HG03060 (cell line): ENCODE data around the gene NR2F1-AS1.

Experiments
- ATAC-seq: cut with Tn5 transposase; IDR thresholded peaks from one replicate; pipeline ENCODE4 v1.9.1; 2021; ENCODE audit warnings: low read depth, moderate number of reproducible peaks; ENCODE audit not compliant: unreplicated experiment

Gene NR2F1-AS1

DNA sequence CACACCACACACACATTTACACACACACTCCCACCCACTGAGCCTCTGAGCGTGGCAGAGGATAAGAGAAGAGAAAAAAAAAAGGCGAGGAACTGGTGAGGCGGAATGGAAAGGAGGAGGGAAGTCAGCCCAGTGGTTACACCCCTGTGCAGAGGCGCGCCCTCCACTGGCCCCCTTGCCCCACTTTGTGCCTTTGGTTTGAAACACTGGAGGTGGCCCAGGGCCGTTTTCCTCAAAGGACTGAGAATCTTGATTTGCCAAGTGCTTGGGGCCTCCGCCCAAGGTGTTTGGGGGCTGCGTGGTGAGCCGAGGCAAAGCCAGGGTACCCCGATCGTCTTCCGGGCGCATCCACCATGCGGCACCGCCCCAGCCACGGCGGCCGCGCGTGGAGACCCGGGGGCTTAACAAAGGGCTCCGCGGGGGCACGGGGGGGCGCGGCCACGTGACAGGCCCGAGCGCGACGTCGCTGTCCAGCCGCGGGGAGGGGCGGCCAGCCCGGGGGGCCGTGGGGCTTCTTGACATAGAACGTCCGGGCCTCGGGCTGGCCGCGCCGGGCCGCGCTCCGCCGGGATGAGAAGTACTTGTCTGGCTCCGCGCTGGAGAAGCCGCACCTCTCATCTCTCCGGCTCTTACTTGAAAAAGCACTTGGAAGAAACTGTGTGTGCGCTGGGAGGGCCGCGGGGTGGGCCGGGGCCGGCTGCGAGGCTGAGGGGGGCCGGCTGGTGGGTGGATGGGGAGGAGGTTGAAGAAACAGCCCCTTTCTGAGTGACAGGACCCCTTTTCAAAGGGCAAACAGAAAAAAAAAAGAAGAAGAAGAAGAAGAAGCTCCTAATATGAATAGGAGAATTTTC is 23.0 kb upstream of the NR2F1-AS1 start:
- no peak for ATAC-seq

DNA sequence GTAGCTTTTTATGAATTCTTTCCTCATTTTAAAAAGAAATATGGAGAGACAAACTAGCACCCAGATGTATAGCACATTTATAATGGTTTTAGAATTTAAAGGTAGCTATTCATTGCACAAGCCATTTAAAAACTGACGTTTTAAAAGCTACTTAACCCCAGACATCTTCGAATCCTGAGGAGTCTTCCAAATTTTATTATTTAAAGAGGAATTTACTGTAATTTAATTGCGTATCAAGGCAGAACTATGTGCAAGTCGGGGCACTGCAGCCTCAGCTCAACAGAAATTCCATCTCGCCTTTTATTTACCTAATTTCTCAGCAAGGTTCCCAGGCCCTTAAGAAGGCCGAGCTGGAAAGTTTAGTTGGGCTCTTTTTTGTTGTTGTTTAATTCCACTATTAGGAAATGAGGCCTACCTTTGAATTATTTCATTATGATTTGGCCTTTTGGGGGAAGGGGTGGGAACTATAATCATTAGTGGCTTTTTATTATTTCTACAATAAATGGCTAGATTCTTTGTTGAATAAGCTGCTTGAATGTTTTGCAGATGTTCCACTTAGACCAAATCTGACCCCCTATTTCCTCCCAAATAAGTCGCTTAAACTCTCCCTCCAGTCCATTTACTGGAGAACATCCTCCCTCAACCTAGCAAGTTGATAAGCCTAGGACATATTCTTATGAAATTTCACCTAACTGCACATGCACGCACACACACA is 22.2 kb upstream of the NR2F1-AS1 start:
- no peak for ATAC-seq

DNA sequence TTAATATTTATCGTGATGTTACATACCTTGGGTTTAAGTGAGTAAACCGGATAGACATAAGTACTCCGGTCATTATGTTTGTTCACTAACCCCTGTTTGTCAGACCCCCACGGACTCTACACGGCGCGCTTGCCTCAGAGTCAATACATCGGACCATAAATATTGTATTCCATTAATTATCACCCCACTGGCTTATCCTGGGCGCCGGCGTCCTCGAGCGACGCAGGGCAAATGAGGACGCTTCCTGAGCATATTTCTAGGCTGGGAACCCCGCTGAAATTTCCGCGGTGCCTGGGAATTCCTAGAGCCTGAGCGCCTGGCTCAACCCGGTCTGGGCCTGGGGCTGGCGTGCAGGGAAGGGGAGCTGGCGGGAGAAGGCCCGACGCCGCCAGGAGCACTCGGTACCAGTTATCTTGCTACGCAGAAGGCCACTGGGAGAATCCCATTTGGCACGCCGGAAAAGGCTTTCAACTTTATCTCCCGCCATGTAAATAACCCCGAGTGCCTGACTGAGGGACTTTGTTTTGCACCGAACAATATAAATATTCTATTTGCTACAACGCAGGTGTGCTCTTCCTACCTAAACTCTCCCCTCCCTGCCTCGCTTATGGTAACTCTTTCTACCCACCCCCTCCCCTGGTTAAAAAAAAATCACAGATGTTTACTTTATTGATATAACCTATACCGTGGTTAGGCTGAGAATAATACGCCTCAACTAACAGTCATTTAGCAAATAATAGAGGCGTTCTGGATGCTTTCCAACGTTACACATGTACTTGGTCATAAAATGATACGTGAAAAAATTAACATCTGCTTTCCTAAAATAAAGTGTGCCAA is 21.4 kb upstream of the NR2F1-AS1 start:
- no peak for ATAC-seq

DNA sequence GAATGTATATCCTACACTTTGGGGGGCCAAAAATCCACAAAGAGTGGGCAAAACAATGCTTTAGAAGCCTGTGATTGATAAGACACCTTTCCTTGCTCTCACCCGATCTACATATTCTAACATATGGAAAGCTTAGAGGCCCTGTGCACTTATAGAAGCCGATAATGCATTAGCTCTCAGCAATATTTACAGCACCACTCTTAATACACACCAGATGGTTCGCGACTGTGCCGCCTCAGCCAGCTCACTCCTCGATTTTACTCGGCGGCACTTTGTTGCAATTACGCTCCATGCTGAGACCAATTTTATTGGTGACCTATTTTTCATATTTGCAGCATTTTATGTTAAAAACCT is 20.8 kb upstream of the NR2F1-AS1 start:
- no peak for ATAC-seq

DNA sequence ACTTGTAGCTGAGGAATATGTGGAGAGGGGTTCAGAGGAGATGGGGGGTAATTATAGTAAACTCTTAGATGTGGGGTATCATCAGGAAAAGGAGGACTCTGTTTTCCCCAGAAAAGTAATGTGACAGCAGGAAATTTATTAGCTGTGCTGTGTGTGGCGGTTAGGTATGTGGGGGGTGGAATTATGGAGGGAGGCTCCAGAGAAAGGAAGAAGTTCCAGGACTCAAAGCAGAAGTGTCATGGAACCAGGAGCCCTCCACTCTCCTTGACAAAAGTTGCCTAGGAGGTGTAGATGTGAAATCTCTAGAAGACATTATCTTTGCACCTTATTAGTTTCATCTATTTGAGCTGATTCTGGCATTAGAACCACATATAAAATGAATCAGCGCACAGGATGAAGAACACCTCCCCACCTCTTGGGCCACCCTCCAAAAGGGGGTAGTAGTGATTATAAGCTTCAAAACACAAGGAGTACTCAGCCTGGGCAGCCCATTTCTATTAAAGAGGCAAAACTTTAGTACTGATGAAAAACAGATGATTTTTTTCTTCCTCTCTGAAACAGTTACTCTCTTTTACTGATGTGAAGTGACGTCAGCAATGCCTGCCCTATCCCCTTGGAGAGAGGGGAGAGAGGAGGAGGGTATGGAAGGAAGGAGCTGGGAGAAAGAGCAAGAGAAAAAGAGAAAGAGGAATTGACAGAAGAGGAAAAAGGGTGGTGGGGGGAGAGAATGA is 20.2 kb upstream of the NR2F1-AS1 start:
- no peak for ATAC-seq

DNA sequence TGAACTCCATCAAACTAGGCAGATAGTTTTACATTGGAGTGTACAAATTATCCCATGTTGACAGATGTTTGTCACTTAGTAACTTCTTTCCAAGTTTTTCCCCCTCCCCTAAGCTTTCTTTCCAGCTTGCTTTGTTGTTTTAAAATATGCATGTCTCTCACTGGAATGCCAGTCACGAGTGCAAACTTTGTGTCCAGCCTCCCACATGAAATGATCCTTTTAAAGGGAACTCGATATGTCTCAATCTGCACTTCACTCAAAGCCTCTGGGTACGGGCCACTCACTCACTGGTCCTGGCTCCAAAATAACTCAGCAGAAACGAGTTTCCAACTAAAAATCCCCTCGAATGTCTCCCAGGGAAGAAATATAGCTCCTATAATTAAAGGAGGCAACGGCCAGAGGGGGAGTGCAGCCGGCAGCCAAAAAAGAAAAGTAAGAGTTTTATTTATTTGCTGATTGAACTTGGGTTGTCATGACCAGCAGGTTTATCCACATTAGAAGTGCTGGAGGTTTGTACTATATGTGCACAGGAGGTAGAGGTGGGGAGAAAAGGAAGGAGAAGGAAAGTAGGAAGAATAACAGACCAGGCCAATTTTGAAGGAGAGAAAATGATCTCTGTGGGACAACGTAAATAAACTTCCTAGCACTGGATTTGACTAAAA is 19.5 kb upstream of the NR2F1-AS1 start:
- no peak for ATAC-seq

DNA sequence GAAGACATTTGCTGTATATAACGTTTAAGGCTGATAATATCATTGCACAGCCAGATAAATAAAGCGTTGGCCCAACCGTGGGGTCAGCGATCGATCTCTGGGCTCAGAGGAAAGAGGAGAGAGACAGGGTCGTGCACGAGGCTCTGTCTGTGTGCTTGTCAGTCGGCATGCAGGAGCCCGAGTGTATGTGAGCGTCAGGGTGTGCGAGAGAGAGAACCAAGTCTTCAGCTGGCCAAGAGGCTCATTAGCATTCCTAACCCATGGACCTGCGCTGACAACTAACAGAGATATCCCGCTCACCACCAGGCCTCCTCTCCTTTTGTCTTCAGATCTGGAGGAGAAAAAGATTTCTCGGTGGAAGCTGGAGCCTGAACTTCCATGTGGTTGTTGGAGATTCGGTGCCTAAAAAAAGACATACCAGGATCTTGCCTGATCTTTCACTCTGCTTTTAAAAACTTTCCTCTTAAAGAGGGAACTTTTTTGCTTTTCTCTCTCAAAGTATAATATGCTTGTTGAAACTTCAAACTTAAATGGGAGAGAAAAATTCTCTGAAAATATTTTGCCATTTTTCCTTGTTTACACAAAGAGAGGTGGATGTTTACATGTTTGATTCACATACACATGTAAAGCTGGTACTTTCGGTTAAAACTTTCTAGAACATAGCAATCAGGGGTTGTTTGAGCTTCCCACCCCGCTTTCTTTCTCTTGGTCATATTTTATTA is 18.5 kb upstream of the NR2F1-AS1 start:
- ATAC-seq, result no peak

DNA sequence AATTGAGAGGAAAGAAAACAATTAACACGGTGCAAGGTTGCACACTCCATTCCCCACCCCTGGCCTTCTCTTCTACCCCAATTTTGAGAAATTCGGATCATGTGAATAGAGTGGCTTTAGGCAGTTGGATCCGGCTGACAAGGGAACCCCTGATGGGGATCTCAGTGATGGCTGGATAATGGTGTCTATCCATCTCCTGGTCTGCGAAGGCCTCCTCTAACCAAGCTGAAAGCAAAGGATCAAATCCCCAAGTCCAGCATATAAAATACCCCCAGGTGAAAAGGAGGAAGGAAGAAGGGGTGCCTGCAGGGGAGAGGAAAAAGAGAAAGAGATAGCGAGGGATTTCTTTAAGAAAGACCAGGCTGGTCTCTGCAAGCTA is 18.0 kb upstream of the NR2F1-AS1 start:
- ATAC-seq, result no peak

DNA sequence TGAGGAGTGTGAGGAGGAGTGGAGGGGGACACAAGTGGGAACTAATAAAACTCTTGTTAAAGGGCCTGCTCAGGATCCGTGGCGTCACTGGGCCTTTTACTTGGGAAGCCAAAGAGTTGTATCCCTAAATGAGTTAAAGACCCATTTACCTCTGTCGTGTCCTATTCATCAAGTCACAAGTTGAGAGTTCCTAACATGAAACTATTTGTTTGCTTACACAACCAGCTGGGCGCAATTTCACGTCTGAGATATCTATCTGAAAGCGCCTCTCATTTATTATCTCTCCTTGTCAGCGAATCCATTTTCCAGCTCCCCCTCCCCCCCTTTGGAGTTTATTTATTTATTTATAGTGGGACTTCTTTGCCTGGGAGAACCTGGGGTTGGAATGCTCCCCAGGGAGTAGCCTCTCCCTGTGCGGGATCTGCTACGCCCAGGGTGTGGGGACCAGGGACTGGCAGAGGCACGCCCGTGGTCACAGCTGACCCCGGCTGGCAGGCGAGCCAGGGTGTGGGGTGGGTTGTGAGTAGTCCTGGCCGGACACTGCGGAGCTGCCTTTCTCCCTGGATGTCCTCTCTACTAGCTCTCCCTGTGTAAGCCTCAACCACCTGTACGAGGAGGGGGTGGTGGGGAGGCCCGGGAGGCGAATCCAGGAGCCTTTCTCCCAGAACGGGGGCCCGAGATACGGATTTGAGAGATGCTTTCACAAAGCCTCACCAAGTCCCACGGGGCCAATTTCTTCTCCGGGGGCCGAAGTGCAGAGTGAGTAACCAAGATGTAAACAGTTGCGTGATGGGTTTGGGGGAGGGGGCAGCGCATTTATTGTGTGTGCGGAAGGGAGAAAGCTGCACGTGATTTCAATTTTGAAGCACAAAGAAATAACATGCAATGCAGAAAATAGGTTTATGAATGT is 17.3 kb upstream of the NR2F1-AS1 start:
- no peak for ATAC-seq

DNA sequence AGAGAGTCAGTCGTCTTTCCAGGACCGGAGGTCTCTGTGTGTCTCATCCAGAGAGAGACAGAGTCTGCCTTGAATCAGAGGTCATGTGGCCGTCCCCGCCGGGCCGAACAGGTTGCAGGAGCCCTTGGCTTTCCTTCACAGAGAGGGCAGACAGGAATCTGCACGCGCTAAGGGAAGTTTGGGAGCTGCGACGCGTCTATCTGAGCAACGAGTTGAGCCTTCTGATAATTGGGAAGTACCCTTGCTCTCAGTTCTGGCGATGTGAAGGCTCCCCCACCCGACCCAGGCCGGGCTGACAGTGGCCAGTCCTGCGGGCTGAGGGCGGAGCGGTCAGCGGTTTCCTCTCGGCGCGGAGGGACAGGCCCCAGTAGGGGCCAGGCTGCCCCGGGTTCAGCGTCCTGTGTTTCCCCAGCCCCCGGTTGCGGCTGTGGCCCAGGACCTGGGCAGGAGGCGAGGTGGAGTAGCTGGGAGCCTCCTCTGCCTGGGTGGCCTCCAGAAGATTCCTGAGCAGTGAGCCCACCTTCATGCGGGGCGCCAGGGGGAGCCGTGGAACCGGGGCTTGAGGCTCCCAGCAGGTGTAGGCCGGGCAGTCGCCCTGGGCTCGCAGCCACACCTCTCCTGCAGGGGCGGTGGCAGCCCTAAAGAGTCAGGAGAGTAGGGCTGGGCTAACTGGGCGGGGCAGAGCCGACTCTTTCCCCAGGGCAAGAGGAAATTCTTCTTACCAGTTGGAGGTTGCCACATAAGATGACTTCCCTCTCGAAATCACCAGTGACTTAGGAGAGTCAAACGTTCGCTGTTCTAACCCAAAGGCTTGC is 15.9 kb upstream of the NR2F1-AS1 start:
- ATAC-seq, result no peak

DNA sequence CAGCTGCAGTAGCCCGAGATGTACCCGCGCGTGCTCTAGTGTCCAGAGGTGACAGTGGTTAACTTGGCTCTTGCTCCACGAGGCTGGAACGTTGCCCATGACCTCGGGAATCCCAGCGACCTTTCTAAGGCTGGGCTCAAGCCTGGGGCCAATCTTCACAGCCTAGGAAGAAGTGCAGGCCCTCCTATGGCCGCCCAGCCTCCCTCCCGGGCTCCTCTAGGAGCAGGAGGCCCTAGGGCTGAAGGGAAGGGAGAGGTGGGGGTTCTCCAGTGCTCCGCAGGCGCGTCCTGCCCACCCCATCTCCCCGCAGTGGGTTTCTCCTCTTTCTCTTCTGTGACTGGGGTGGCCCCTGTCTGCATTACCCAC is 15.3 kb upstream of the NR2F1-AS1 start:
- ATAC-seq, result no peak

DNA sequence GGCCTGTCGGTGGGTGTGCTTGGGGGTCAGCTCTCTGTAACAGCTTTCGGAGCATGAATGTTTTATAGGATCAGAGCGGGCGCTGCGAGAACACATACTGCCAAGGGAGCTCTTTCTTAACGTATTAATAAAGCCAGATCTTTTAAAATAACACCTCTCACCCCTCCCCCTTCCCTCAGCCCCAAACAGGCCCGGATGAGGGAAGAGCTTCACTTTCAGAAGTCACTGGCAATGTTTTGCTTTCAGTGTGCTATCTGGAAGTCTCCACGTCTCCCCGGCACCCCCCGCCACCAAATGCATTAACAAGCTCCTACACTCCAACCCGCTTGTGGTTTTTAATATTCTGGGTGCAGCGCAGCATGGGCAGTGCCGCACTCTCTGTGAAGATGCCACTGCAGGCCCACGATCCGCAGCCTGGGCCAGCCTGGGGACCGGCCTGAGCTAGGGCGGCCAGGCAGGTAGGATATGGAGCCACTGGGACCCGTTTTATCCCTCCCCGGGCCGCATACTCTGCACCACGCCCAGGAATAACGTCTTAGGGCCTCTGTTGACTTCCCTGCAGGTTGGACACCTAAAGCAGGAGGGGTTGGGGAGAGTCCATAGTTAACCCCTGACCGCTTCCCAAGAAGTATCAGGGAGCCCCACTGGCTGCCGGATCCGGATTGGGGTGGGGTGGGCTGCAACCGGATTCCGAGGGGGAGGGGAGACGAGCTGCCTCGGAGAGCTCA is 14.6 kb upstream of the NR2F1-AS1 start:
- ATAC-seq, result no peak

DNA sequence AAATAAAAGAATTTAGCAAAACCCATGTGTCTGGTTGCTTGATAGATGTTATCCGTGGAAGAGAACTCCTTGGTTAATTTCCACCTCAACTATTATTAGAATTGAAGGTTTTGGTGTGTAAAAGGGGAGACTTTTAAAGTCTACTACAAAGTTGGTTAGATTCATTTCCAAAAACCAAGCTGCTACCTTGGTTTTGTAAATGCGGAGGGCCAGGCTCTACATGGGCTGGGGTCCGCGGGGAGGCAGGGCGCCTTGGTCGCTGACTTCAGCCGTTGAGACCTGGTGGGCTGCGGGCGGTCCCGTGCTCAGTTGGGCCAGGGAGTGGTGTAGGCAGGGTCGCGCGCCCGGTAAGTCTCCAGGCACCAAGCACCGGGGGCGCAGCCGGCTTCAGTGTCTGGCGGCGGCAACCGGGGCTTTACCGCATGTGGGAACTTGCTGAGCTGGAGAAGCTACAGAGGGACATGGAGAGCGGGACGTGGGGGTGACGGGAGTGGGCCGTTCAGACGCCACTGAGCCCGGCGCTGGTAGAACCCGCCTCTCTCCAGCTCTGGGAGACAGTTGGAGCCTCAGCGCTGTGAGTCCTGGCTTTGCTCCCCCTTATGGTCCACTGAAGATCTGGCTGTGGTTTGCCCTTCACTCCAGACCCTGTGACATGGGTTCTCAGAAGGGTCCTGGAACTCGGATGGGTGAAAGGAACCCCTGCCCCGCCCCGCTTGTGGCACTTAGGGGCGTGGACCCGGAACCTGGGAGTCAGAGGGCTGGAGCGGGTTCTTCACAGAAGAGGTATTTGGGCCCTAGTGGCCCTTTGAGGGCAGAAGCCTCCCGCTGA is 13.8 kb upstream of the NR2F1-AS1 start:
- no peak for ATAC-seq

DNA sequence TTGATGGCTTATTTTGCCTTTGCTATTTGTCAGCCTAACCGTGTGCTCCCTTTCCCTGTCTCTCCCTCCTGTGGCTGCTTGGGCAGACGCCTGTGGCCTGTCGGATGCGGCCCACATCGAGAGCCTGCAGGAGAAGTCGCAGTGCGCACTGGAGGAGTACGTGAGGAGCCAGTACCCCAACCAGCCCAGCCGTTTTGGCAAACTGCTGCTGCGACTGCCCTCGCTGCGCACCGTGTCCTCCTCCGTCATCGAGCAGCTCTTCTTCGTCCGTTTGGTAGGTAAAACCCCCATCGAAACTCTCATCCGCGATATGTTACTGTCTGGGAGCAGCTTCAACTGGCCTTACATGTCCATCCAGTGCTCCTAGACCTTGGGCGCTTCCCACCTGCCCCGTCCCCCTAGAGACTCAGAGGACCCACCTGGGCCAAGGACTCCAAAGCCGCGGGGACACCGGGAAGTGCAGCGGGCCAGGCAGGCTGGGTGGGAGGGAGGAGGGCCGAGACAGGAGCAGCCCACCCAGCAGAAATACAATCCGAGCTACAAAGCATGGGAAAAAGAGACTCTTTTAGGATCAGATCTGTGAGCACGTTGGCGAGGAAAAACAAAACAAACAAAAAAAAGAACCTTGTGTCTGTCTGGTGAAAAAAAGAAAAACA is 12.6 kb upstream of the NR2F1-AS1 start:
- no peak for ATAC-seq

DNA sequence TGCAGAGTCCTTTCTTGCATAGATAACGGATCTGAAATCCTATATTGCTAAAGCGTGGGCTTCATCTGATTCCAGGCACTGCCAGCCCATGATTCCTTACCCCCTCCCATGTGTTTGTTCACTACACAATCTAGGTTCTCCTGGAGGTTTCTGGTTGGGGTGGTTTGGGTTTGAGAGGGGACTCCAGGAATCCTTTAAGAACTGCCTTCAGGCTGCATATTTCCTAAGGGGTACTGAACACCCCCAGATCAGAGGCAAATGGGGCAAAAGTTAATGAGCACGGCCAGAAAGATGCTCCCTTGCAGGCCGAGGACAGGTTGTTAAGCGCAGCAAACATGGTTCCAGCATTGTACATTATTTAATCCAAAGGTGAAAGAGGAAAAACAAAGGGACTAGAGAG is 11.9 kb upstream of the NR2F1-AS1 start:
- ATAC-seq, result no peak
